SW 1271 (cell line): ENCODE measurements around the gene NKAIN1.
"Not testable (repeated sequence)": the region's sequence is repeated elsewhere in the genome, so short reads cannot be mapped to it uniquely, and the experiment has no call there.

Experiments used
- DNase-seq, 2 experiments: peaks; one replicate each; lab custom pipeline; 2025; lab: John Stamatoyannopoulos, UW

NKAIN1 gene

GRCh38 chr1:31154000-31154631, 85.6 kb downstream of the NKAIN1 start:
- no peak for DNase-seq

GRCh38 chr1:31153423-31153822, 86.3 kb downstream of the NKAIN1 start:
- no peak for DNase-seq

- peak in 1 of 2 experiments; percentile 45 for DNase-seq
These were observed 87.4 kb downstream of the NKAIN1 start for GRCh38 chr1:31152181-31152795.

- no peak for DNase-seq
These were observed 88.3 kb downstream of the NKAIN1 start for GRCh38 chr1:31151402-31151801.

GRCh38 chr1:31148409-31148808, 91.3 kb downstream of the NKAIN1 start:
- DNase-seq = no peak

GRCh38 chr1:31145648-31146047, 94.0 kb downstream of the NKAIN1 start:
- no peak for DNase-seq

GRCh38 chr1:31144442-31144841, 95.2 kb downstream of the NKAIN1 start:
- no peak for DNase-seq

GRCh38 chr1:31143455-31143854, 96.2 kb downstream of the NKAIN1 start:
- no peak for DNase-seq

- no peak for DNase-seq
These were observed 97.3 kb downstream of the NKAIN1 start for GRCh38 chr1:31142406-31142805.

GRCh38 chr1:31140299-31140698, 99.4 kb downstream of the NKAIN1 start:
- DNase-seq = no peak

GRCh38 chr1:31138797-31139521, 100.7 kb downstream of the NKAIN1 start:
- not testable (repeated sequence) for DNase-seq

GRCh38 chr1:31137873-31138272, 101.8 kb downstream of the NKAIN1 start:
- DNase-seq = not testable (repeated sequence)

GRCh38 chr1:31135973-31136600, 103.6 kb downstream of the NKAIN1 start:
- DNase-seq = no peak

GRCh38 chr1:31133368-31133767, 106.3 kb downstream of the NKAIN1 start:
- no peak for DNase-seq
